Right lobe of liver (tissue), 6 donors: Measurements from ENCODE around the gene GATAD2B. TPM values are rescaled to one million over a fixed set of nuclear protein-coding genes. Genes with fewer than 3 reads are reported as not detected.

Source experiments
- ATAC-seq, 4 donors: fragments of 200-7000 bp; cut with Tn5 transposase; one replicate each; pipeline ENCODE4 v1.9.1; 2020; ENCODE audit warnings: mild to moderate bottlenecking in 4 of 4, moderate library complexity in 4 of 4
- DNase-seq, 3 donors: peaks; one replicate each; pipeline ENCODE4 v3.0.0-alpha.2; 2020
- H3K27ac ChIP-seq, 3 donors: fragments of 200-600 bp; one replicate each; pipeline ENCODE4 v1.8.0; 2022
- H3K27me3 ChIP-seq, 2 donors: fragments of 200-600 bp; one replicate each; pipeline ENCODE4 v1.8.0; 2022
- H3K36me3 ChIP-seq, 4 donors: fragments of 200-600 bp; sonication (generic) in 1 of 4; one replicate each; pipeline versions ENCODE4 v1.5.1 to v1.8.0; 2017 to 2022; ENCODE audit warnings: control low read depth in 1 of 4
- H3K4me1 ChIP-seq, 4 donors: fragments of 200-600 bp; sonication (generic) in 1 of 4; one replicate each; pipeline versions ENCODE4 v1.5.1 to v1.8.0; 2017 to 2022; ENCODE audit warnings: control low read depth in 1 of 4
- H3K4me3 ChIP-seq, 3 donors: fragments of 200-600 bp; one replicate each; pipeline ENCODE4 v1.8.0; 2022
- H3K9me3 ChIP-seq, 4 donors: fragments of 200-600 bp; sonication (generic) in 1 of 4; one replicate each; pipeline versions ENCODE4 v1.5.1 to v1.8.0; 2017 to 2022; ENCODE audit warnings: control low read depth in 1 of 4
- CTCF ChIP-seq, 4 donors: fragments of 200-600 bp in 3 of 4; fragments of 450-650 bp in 1 of 4; IDR thresholded peaks; one replicate each; pipeline versions ENCODE4 v1.5.1 to v1.8.0; 2016 to 2022; ENCODE audit warnings: antibody characterized with exemption in 4 of 4, mild to moderate bottlenecking in 2 of 4
- POLR2A ChIP-seq: fragments of 450-650 bp; IDR thresholded peaks from one replicate; pipeline ENCODE4 v1.6.1; 2017; ENCODE audit warnings: antibody characterized with exemption, mild to moderate bottlenecking
- WGBS: methylation state at CpG from one replicate; pipeline ENCODE4 v1.1.6; 2018; ENCODE audit warnings: low coverage, low lambda C conversion rate; ENCODE audit not compliant: insufficient coverage; ENCODE audit errors: missing lambda C conversion rate; 5-methylcytosine and 5-hydroxymethylcytosine counted together
- intact Hi-C, 2 donors: fragments of 100-400 bp; cut with DNase I; formaldehyde crosslinking; loops; one replicate each; pipeline versions ENCODE4 v1.11.2 to v1.14.1; 2022
- total RNA-seq, 6 experiments: library from RNA; depleted of rRNA in 2 of 6; stranded (reverse); fragments of >200 nt in 2 of 6; fragmentation: NEBNext Ultra II Directional in 3 of 6; extraction: Animal tissue kit (Norgen Biotek cat#: 25700) in 3 of 6; gene quantifications; one replicate each; pipeline versions ENCODE4 v1.1.0 to v1.2.4, GENCODE V29; 2016 to 2023
- donor health status: DM: no; HTN: yes; CAD: no.
- donor health status: DM: no; HTN: no; CAD: no.
- donor health status: DM: no; HTN: no; CAD: no.
- donor health status: DM: no; HTN: yes; CAD: no.
- donor health status: DM: no; HTN: yes; CAD: no.

Gene GATAD2B
- total RNA-seq, 6 experiments from 2014 or later, result 9.8 to 20.3 (median 16.8) TPM

DNA sequence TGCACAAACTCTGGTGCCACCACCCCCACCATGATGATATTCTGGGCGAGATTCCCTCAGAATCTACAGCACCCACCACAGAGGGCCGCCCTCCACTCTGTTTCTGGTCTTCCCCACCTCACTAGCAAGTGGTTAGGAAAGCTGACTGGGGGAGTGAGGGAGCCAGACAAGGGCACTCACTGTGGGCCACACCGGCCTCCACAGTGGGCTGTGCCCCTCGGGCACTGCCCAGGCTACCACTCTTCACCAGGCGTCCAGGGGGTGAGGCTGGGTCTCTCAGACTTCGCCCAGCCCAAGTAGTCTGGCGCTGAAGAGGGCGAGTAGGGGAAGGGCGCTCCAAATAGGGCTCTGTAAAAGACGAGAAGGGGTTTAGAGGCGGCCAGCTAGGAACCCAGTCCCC, 11.2 kb upstream of the GATAD2B start:
- no CpG with 5 or more reads among the region's 11 CpGs for WGBS
- no peak for ATAC-seq

DNA sequence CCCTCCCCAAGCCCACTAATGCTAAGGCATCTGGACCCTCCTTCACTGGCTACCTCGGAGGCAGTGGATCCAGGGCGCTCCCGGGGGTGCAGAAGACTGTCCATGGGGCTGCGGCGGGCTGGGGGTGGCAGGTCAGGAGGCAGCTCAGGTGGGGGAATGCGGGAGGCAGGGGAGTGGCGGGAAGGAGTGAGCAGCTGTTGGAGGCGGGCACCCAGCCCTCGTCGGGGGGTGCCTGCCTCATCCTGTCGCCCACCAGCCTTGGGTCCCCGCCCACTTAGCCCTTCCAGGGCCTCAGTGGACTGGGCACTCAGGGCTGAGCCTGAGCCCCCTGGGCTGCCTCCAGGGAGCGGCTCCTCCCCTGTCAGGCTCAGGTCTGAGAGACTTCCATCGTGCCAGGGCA, 10.7 kb upstream of the GATAD2B start:
- Histone ChIP-seq H3K4me3 (no peak overlapping the region), H3K27ac (no peak overlapping the region), H3K9me3 (no peaks in the 10 kb centered on the region), H3K27me3 (no peaks in the 10 kb centered on the region), H3K4me1 (no peaks in the 10 kb centered on the region), H3K36me3 (peaks cover 5 to 60% (median 24%) of the 10 kb centered on the region in 4 donors)
- ATAC-seq (no peak), DNase-seq (peak in 1 of 3 donors; percentile 46)
- TF ChIP-seq POLR2A (no peak), CTCF (IDR thresholded peaks at IDR 0.05) (no peak)
- 100% methylated on average over 2 of the region's 14 CpGs for WGBS
- intact Hi-C loops, result no loop called here

More for the DNA sequence above, 11.2 kb upstream of the GATAD2B start:
- Histone ChIP-seq H3K36me3 (peaks cover 5 to 60% (median 24%) of the 10 kb centered on the region in 4 donors), H3K27ac (no peak overlapping the region), H3K4me1 (no peaks in the 10 kb centered on the region), H3K27me3 (no peaks in the 10 kb centered on the region), H3K4me3 (no peak overlapping the region), H3K9me3 (no peaks in the 10 kb centered on the region)
- intact Hi-C loops, result no loop called here
- TF ChIP-seq CTCF (IDR thresholded peaks at IDR 0.05) (no peak), POLR2A (no peak)
- peak in 1 of 3 donors; percentile 12 for DNase-seq

- WGBS, result 100% methylated on average over 3 of the region's 18 CpGs
- TF ChIP-seq POLR2A (no peak), CTCF (IDR thresholded peaks at IDR 0.05) (no peak)
- no peak for ATAC-seq
- H3K27ac ChIP-seq, result no peak overlapping the region
- H3K36me3 ChIP-seq, result peaks cover 5 to 54% (median 21%) of the 10 kb centered on the region in 4 donors
- H3K4me3 ChIP-seq, result no peak overlapping the region
- H3K4me1 ChIP-seq, result no peaks in the 10 kb centered on the region
- no peaks in the 10 kb centered on the region for H3K27me3 ChIP-seq
- H3K9me3 ChIP-seq, result no peaks in the 10 kb centered on the region
- DNase-seq, result peak in 1 of 3 donors; percentile 41
- intact Hi-C loops, result no loop called here
Measured at GRCh38 chr1:153932156-153933131, 9.7 kb upstream of the GATAD2B start.

GRCh38 chr1:153929981-153930948, 7.5 kb upstream of the GATAD2B start:
- Histone ChIP-seq H3K4me1 (no peaks in the 10 kb centered on the region), H3K9me3 (no peaks in the 10 kb centered on the region), H3K36me3 (peaks cover 0 to 34% (median 9%) of the 10 kb centered on the region in 4 donors), H3K27ac (no peak overlapping the region), H3K27me3 (no peaks in the 10 kb centered on the region), H3K4me3 (no peak overlapping the region)
- intact Hi-C loops, result loop anchor here in 1 of 2 donors (10.0 kb wide), 1 partner anchor 135 kb away; no protein-coding TSS in a partner anchor
- ATAC-seq (peak in 1 of 4 donors; percentile 3), DNase-seq (peak in 1 of 3 donors; percentile 13)
- no peak for TF ChIP-seq POLR2A
- 83% methylated on average over 5 of the region's 14 CpGs for WGBS
